Measurements from ENCODE around the gene ATP9A. TPM values are rescaled to one million over a fixed set of nuclear protein-coding genes. Genes with fewer than 3 reads are reported as not detected.
"Not testable (repeated sequence)": the region's sequence is repeated elsewhere in the genome, so short reads cannot be mapped to it uniquely, and the experiment has no call there.

The ATP9A gene
- total RNA-seq, 6 experiments from 2014 or later: 21.4 to 34.0 (median 22.8) TPM

- DNase-seq: no peak
- Mint-ChIP-seq H3K36me3 (ENCODE audit: low read depth) (peaks cover 5% of the 10 kb centered on the region), H3K9me3 (no peaks in the 10 kb centered on the region), H3K4me3 (no peak overlapping the region), H3K27ac (no peak overlapping the region), H3K27me3 (ENCODE audit: insufficient read depth) (peaks cover 1% of the 10 kb centered on the region), H3K4me1 (ENCODE audit: low read depth) (peaks cover 51% of the 10 kb centered on the region)
- no peak for TF ChIP-seq CTCF (IDR thresholded peaks at IDR 0.05)
These were observed 20.8 kb downstream of the ATP9A start for GRCh38 chr20:51747182-51747911.

- peaks cover 5% of the 10 kb centered on the region for H3K36me3 Mint-ChIP-seq (ENCODE audit: low read depth)
- peaks cover 44% of the 10 kb centered on the region for H3K4me1 Mint-ChIP-seq (ENCODE audit: low read depth)
- no peaks in the 10 kb centered on the region for H3K9me3 Mint-ChIP-seq
- DNase-seq: no peak
- H3K4me3 Mint-ChIP-seq: no peak overlapping the region
- H3K27me3 Mint-ChIP-seq (ENCODE audit: insufficient read depth): peaks cover 1% of the 10 kb centered on the region
- TF ChIP-seq CTCF (IDR thresholded peaks at IDR 0.05): no peak
- H3K27ac Mint-ChIP-seq: no peak overlapping the region
These were observed 22.4 kb downstream of the ATP9A start for GRCh38 chr20:51745804-51746203.

GRCh38 chr20:51740838-51741237 lies 27.4 kb downstream of the ATP9A start:
- DNase-seq: no peak
- Mint-ChIP-seq H3K9me3 (no peaks in the 10 kb centered on the region), H3K4me3 (no peak overlapping the region), H3K36me3 (ENCODE audit: low read depth) (peaks cover 4% of the 10 kb centered on the region), H3K27ac (no peak overlapping the region), H3K4me1 (ENCODE audit: low read depth) (peaks cover 24% of the 10 kb centered on the region), H3K27me3 (ENCODE audit: insufficient read depth) (no peaks in the 10 kb centered on the region; the same call in none of the 2 replicates)
- TF ChIP-seq CTCF (IDR thresholded peaks at IDR 0.05): no peak

- H3K9me3 Mint-ChIP-seq; H3K27me3 Mint-ChIP-seq (ENCODE audit: insufficient read depth); H3K27ac Mint-ChIP-seq; H3K36me3 Mint-ChIP-seq (ENCODE audit: low read depth); DNase-seq; H3K4me3 Mint-ChIP-seq: not testable (repeated sequence)
- peaks cover 26% of the 10 kb centered on the region for H3K4me1 Mint-ChIP-seq (ENCODE audit: low read depth)
These were observed 27.9 kb downstream of the ATP9A start for GRCh38 chr20:51740308-51740707.

- Mint-ChIP-seq H3K9me3 (no peaks in the 10 kb centered on the region), H3K27ac (no peak overlapping the region), H3K27me3 (ENCODE audit: insufficient read depth) (peaks cover 2% of the 10 kb centered on the region; the same call in 1 of the 2 replicates), H3K4me1 (ENCODE audit: low read depth) (peaks cover 25% of the 10 kb centered on the region), H3K36me3 (ENCODE audit: low read depth) (no peaks in the 10 kb centered on the region), H3K4me3 (no peak overlapping the region)
- TF ChIP-seq CTCF (IDR thresholded peaks at IDR 0.05): no peak
- no peak for DNase-seq
These were observed 28.4 kb downstream of the ATP9A start for GRCh38 chr20:51739722-51740249.

GRCh38 chr20:51738877-51739447 lies 29.2 kb downstream of the ATP9A start:
- Mint-ChIP-seq H3K27me3 (ENCODE audit: insufficient read depth) (peaks cover 2% of the 10 kb centered on the region; the same call in 1 of the 2 replicates), H3K9me3 (no peaks in the 10 kb centered on the region), H3K4me1 (ENCODE audit: low read depth) (peaks cover 19% of the 10 kb centered on the region), H3K36me3 (ENCODE audit: low read depth) (no peaks in the 10 kb centered on the region), H3K4me3 (no peak overlapping the region), H3K27ac (no peak overlapping the region)
- TF ChIP-seq CTCF (IDR thresholded peaks at IDR 0.05): no peak
- DNase-seq: no peak

- not testable (repeated sequence) for H3K9me3 Mint-ChIP-seq; H3K36me3 Mint-ChIP-seq (ENCODE audit: low read depth); H3K27me3 Mint-ChIP-seq (ENCODE audit: insufficient read depth); H3K27ac Mint-ChIP-seq; H3K4me3 Mint-ChIP-seq; DNase-seq
- peaks cover 19% of the 10 kb centered on the region for H3K4me1 Mint-ChIP-seq (ENCODE audit: low read depth)
These were observed 29.9 kb downstream of the ATP9A start for GRCh38 chr20:51738261-51738660.

All from HFFc6 (cell line).